ENCODE results near the gene UBXN10. TPM values are rescaled to one million over a fixed set of nuclear protein-coding genes. Genes with fewer than 3 reads are reported as not detected.

The UBXN10 gene
- total and polyA plus RNA-seq, 2 of the 4 experiments (the other 2 are of a cell fraction): not detected

GRCh38 chr1:20174937-20175666 lies 10.8 kb upstream of the UBXN10 start:
- Histone ChIP-seq H3K18ac (ENCODE audit: low read depth, low read length) (no peak overlapping the region), H3K4me3 (ENCODE audit: insufficient read depth, low read depth, low read length) (no peak overlapping the region), H2BK20ac (ENCODE audit: low read depth, low read length) (no peak overlapping the region), H3K14ac (replicated peaks; ENCODE audit: low read depth, low read length) (no peak overlapping the region), H4K91ac (ENCODE audit: insufficient read depth, low read depth, low read length) (no peak overlapping the region), H2BK120ac (ENCODE audit: low read depth, low read length) (no peak overlapping the region), H4K8ac (ENCODE audit: low read depth in 2 of 2, low read length in 2 of 2) (no peak overlapping the region), H4K20me1 (ENCODE audit: insufficient read depth, low read length) (no peaks in the 10 kb centered on the region), H3K9ac (ENCODE audit: low read depth, low read length) (no peak overlapping the region), H2AFZ (replicated peaks; ENCODE audit: low read length, poor library complexity) (no peak overlapping the region), H3K23ac (ENCODE audit: low read depth, low read length) (no peak overlapping the region), H3K56ac (ENCODE audit: extremely low read depth, insufficient read depth, low read length) (no peak overlapping the region), H3K27ac (ENCODE audit: insufficient read depth, low read length) (no peak overlapping the region), H3K9me3 (ENCODE audit: control insufficient read depth, insufficient read depth, low read length) (peaks cover 5% of the 10 kb centered on the region; the same call in 1 of the 2 replicates), H4K5ac (ENCODE audit: low read depth, low read length) (no peak overlapping the region), H2AK9ac (replicated peaks; ENCODE audit: low read depth, low read length, poor library complexity) (no peak overlapping the region), H3K36me3 (ENCODE audit: control insufficient read depth, insufficient read depth, low read length) (no peaks in the 10 kb centered on the region), H3K4ac (ENCODE audit: low read depth, low read length) (no peak overlapping the region), H2BK5ac (ENCODE audit: low read depth, low read length, poor library complexity, severe bottlenecking) (no peak overlapping the region), H3K9me1 (ENCODE audit: insufficient read depth, low read length) (no peaks in the 10 kb centered on the region), H3K79me1 (ENCODE audit: low read depth in 1 of 2, low read length in 2 of 2) (no peaks in the 10 kb centered on the region), H2BK15ac (ENCODE audit: low read depth, low read length) (no peak overlapping the region), H3K4me1 (ENCODE audit: control insufficient read depth, insufficient read depth, low read length) (no peaks in the 10 kb centered on the region), H3K4me2 (ENCODE audit: low read depth, low read length) (no peak overlapping the region), H2AK5ac (ENCODE audit: low read depth, low read length) (no peak overlapping the region), H3K27me3 (ENCODE audit: control insufficient read depth, insufficient read depth, low read length) (peaks cover 9% of the 10 kb centered on the region)
- in situ Hi-C loops (cut with MboI; ENCODE audit: low sequenced_read_pairs): no loop called here
- DNase-seq (no peak), ATAC-seq (ENCODE audit: low read depth) (no peak)
- intact Hi-C loops (cut with micrococcal nuclease): no loop called here
- WGBS, 2 experiments (ENCODE audit: extremely low coverage in 2 of 2, insufficient read length in 1 of 2): 40% methylated on average over 1 of the region's 9 CpGs; no CpG with 5 or more reads in 1 of the 2 experiments
- ChIA-PET CTCF (interaction anchor here (1.3 kb wide), 1 partner anchor 38 kb away, joined by 6 read pairs; no protein-coding TSS in a partner anchor), POLR2A (ENCODE audit: unreplicated experiment) (no interaction called here)
- dilution Hi-C loops (cut with HindIII; ENCODE audit: low sequenced_read_pairs, unreplicated experiment): no loop called here
- no TSS peak for BruUV-seq (replicated peaks)
- TF ChIP-seq SMC3 (IDR thresholded peaks at IDR 0.05; ENCODE audit: low read depth, low read length) (no peak), CHD1 (IDR thresholded peaks at IDR 0.05; ENCODE audit: low read depth, low read length) (no peak), USF2 (IDR thresholded peaks at IDR 0.05; ENCODE audit: low read depth, low read length) (no peak), RAD21 (IDR thresholded peaks at IDR 0.05; ENCODE audit: low read length) (no peak), MAFK (IDR thresholded peaks at IDR 0.05; ENCODE audit: low read depth, low read length) (no peak), NFE2L2 (IDR thresholded peaks at IDR 0.05; ENCODE audit: low read depth, low read length) (no peak), POLR2A (IDR thresholded peaks at IDR 0.05; ENCODE audit: low read depth, low read length) (no peak), MAZ (IDR thresholded peaks at IDR 0.05; ENCODE audit: borderline replicate concordance, low read depth, low read length) (no peak), RCOR1 (IDR thresholded peaks at IDR 0.05; ENCODE audit: insufficient replicate concordance, low read length) (no peak), ELK1 (IDR thresholded peaks at IDR 0.05; ENCODE audit: borderline replicate concordance, low read depth, low read length) (no peak), RFX5 (IDR thresholded peaks at IDR 0.05; ENCODE audit: low read depth, low read length) (no peak), MXI1 (IDR thresholded peaks at IDR 0.05; ENCODE audit: borderline replicate concordance, low read depth, low read length) (no peak), FOS (IDR thresholded peaks at IDR 0.05; ENCODE audit: low read depth, low read length) (no peak), CEBPB (IDR thresholded peaks at IDR 0.05; ENCODE audit: low read depth, low read length) (no peak), CTCF (conservative IDR thresholded peaks at IDR 0.05; ENCODE audit: low read depth, low read length) (no peak), BHLHE40 (IDR thresholded peaks at IDR 0.05; ENCODE audit: low read depth, low read length) (no peak)

Data from IMR-90 (cell line).